ENCODE measurements around the gene DPAGT1.
A peak's percentile ranks its signal among the peaks of the same experiment; 100 is the strongest.

- TF ChIP-seq CTCF (conservative IDR thresholded peaks at IDR 0.05; ENCODE audit: low read depth in 2 of 2) (peak; percentile 56 to 71), EZH2 (IDR thresholded peaks at IDR 0.05; ENCODE audit: low read depth, unreplicated experiment) (no peak), JUNB (IDR thresholded peaks at IDR 0.05; ENCODE audit: unreplicated experiment) (no peak), POLR2AphosphoS5 (IDR thresholded peaks at IDR 0.05; ENCODE audit: low read depth) (no peak), CREB1 (CRISPR knock-in tag; IDR thresholded peaks at IDR 0.05; ENCODE audit: low read depth) (no peak), ZNF331 (CRISPR knock-in tag; IDR thresholded peaks at IDR 0.05; ENCODE audit: low read depth) (no peak)
Measured at GRCh38 chr11:119065369-119065768, 36.3 kb downstream of the DPAGT1 start.

Data from GM23338 (cell line).